ENCODE measurements around the gene TMEM130.

DNA sequence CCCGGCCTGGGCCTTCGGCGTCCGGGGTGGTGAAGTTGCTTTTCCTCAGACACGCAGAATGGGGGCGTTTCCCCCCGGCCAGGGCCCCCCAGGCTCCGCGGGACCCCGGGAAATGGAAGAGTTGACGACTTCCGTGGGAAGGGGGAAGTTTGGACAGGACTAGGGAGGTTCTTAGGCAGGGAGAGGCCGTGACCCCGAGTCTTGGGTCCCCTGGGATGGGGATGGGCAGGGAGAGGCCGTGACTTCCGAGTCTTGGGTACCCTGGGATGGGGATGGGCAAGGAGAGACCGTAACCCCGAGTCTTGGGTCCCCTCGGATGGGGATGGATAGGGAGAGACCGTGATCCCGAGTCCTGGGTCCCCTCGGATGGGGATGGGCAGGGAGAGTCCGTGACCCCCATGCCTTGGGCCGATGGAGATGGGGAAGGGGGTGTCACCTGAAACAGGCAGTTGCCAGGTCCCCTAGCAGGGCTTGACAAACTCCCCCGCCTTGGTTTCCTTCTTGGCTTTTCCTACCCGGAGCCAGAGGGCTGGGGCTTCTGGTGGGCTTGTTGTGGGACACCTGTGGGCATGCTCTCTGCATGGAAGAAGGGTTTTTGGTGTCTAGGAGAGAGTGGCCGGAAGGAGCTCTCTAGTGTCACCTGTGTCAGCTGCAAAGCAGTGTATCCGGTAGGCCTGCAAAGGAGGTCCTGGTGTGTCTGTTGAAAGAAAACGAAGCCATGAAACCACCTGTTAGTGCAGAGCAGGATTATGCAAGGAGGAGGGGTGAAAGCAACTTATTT is 9.6 kb upstream of the TMEM130 start:
- TF ChIP-seq, protein P1, sequence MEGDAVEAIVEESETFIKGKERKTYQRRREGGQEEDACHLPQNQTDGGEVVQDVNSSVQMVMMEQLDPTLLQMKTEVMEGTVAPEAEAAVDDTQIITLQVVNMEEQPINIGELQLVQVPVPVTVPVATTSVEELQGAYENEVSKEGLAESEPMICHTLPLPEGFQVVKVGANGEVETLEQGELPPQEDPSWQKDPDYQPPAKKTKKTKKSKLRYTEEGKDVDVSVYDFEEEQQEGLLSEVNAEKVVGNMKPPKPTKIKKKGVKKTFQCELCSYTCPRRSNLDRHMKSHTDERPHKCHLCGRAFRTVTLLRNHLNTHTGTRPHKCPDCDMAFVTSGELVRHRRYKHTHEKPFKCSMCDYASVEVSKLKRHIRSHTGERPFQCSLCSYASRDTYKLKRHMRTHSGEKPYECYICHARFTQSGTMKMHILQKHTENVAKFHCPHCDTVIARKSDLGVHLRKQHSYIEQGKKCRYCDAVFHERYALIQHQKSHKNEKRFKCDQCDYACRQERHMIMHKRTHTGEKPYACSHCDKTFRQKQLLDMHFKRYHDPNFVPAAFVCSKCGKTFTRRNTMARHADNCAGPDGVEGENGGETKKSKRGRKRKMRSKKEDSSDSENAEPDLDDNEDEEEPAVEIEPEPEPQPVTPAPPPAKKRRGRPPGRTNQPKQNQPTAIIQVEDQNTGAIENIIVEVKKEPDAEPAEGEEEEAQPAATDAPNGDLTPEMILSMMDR (IDR thresholded peaks at IDR 0.05; ENCODE audit: poor library complexity, severe bottlenecking) = peak; percentile 30
- no peak for TF ChIP-seq TAF1 (IDR thresholded peaks at IDR 0.05; ENCODE audit: low read depth)
- TF ChIP-seq EP300 (conservative IDR thresholded peaks at IDR 0.05; ENCODE audit: poor library complexity, severe bottlenecking) = no peak
- no peak for TF ChIP-seq EZH2 (IDR thresholded peaks at IDR 0.05; ENCODE audit: borderline replicate concordance, insufficient read depth, low read length, poor library complexity, severe bottlenecking)
- no peak for TF ChIP-seq RAD21 (conservative IDR thresholded peaks at IDR 0.05)
- TF ChIP-seq POLR2AphosphoS5 (IDR thresholded peaks at IDR 0.05) = no peak
- TF ChIP-seq, protein P2, sequence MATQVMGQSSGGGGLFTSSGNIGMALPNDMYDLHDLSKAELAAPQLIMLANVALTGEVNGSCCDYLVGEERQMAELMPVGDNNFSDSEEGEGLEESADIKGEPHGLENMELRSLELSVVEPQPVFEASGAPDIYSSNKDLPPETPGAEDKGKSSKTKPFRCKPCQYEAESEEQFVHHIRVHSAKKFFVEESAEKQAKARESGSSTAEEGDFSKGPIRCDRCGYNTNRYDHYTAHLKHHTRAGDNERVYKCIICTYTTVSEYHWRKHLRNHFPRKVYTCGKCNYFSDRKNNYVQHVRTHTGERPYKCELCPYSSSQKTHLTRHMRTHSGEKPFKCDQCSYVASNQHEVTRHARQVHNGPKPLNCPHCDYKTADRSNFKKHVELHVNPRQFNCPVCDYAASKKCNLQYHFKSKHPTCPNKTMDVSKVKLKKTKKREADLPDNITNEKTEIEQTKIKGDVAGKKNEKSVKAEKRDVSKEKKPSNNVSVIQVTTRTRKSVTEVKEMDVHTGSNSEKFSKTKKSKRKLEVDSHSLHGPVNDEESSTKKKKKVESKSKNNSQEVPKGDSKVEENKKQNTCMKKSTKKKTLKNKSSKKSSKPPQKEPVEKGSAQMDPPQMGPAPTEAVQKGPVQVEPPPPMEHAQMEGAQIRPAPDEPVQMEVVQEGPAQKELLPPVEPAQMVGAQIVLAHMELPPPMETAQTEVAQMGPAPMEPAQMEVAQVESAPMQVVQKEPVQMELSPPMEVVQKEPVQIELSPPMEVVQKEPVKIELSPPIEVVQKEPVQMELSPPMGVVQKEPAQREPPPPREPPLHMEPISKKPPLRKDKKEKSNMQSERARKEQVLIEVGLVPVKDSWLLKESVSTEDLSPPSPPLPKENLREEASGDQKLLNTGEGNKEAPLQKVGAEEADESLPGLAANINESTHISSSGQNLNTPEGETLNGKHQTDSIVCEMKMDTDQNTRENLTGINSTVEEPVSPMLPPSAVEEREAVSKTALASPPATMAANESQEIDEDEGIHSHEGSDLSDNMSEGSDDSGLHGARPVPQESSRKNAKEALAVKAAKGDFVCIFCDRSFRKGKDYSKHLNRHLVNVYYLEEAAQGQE (IDR thresholded peaks at IDR 0.05; ENCODE audit: borderline replicate concordance) = no peak

Data from neural cell (in vitro differentiated cells).